ENCODE measurements around the gene CCDC195.

DNA sequence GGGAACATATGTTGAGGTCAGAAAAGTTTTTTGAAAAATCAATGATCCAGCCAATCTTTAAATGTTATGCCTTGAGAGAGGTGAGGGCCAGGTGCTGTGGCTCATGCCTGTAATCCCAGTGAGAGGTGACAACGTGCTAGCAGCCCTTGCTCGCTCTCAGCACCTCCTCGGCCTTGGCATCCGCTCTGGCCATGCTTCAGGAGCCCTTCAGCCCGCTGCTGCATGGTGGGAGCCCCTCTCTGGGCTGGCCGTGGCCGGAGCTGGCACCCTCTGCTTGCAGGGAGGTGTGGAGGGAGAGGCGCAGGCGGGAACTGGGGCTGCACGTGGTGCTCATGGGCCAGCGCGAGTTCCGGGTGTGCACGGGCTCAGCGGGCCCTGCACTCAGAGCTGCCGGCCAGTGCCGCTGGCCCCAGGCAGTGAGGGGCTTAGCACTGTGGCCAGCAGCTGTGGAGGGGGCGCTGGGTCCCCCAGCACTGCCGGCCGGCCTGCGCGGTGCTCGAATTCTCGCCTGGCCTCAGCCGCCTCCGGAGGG lies 61.1 kb downstream of the CCDC195 start:
- TF ChIP-seq, protein P1, sequence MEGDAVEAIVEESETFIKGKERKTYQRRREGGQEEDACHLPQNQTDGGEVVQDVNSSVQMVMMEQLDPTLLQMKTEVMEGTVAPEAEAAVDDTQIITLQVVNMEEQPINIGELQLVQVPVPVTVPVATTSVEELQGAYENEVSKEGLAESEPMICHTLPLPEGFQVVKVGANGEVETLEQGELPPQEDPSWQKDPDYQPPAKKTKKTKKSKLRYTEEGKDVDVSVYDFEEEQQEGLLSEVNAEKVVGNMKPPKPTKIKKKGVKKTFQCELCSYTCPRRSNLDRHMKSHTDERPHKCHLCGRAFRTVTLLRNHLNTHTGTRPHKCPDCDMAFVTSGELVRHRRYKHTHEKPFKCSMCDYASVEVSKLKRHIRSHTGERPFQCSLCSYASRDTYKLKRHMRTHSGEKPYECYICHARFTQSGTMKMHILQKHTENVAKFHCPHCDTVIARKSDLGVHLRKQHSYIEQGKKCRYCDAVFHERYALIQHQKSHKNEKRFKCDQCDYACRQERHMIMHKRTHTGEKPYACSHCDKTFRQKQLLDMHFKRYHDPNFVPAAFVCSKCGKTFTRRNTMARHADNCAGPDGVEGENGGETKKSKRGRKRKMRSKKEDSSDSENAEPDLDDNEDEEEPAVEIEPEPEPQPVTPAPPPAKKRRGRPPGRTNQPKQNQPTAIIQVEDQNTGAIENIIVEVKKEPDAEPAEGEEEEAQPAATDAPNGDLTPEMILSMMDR (conservative IDR thresholded peaks at IDR 0.05; ENCODE audit: low read length): no peak
- no peak for TF ChIP-seq EZH2phosphoT487 (IDR thresholded peaks at IDR 0.05; ENCODE audit: borderline replicate concordance)

Data from Loucy (cell line).